Measurements from ENCODE around the gene C1orf159. TPM values are rescaled to one million over a fixed set of nuclear protein-coding genes. Genes with fewer than 3 reads are reported as not detected.
"Not testable (repeated sequence)": the region's sequence is repeated elsewhere in the genome, so short reads cannot be mapped to it uniquely, and the experiment has no call there.

C1orf159 gene
- total RNA-seq, 2 donors from 2014 or later, result 13.4 to 17.1 TPM

- H3K36me3 Mint-ChIP-seq (ENCODE audit: low read depth), result no peaks in the 10 kb centered on the region
- DNase-seq (no peak), ATAC-seq (no peak)
- H3K4me3 Mint-ChIP-seq, result peak overlapping the region; percentile 41
- no peaks in the 10 kb centered on the region for H3K9me3 ChIP-seq (ENCODE audit: control insufficient read depth, low read length, poor library complexity, severe bottlenecking)
- H3K4me1 Mint-ChIP-seq, result peaks cover 9% of the 10 kb centered on the region
- H3K27me3 Mint-ChIP-seq, result peaks cover 33% of the 10 kb centered on the region
- H3K27ac Mint-ChIP-seq, result no peak overlapping the region
Observed at GRCh38 chr1:1060281-1061000, 55.4 kb downstream of the C1orf159 start.

- Mint-ChIP-seq H3K4me3 (peak overlapping the region; percentile 41), H3K27ac (no peak overlapping the region)
- ATAC-seq, result peak; percentile 80
Observed at GRCh38 chr1:1059494-1060280, 56.2 kb downstream of the C1orf159 start.

GRCh38 chr1:1058921-1059493 is 56.9 kb downstream of the C1orf159 start:
- Mint-ChIP-seq H3K27me3 (peaks cover 30% of the 10 kb centered on the region), H3K4me1 (peaks cover 9% of the 10 kb centered on the region), H3K36me3 (ENCODE audit: low read depth) (no peaks in the 10 kb centered on the region), H3K27ac (no peak overlapping the region), H3K4me3 (peak overlapping the region; percentile 81)
- H3K9me3 ChIP-seq (ENCODE audit: control insufficient read depth, low read length, poor library complexity, severe bottlenecking), result no peaks in the 10 kb centered on the region
- ATAC-seq, result peak; percentile 25
- peak in 2 of 3 donors; percentile 28 to 34 for DNase-seq

More at GRCh38 chr1:1059494-1060280, 56.2 kb downstream of the C1orf159 start:
- peaks cover 30% of the 10 kb centered on the region for H3K27me3 Mint-ChIP-seq
- H3K36me3 Mint-ChIP-seq (ENCODE audit: low read depth), result no peaks in the 10 kb centered on the region
- peak; percentile 81 to 85 (median 83) for DNase-seq
- no peaks in the 10 kb centered on the region for H3K9me3 ChIP-seq (ENCODE audit: control insufficient read depth, low read length, poor library complexity, severe bottlenecking)
- peaks cover 9% of the 10 kb centered on the region for H3K4me1 Mint-ChIP-seq

GRCh38 chr1:1058088-1058905 is 57.6 kb downstream of the C1orf159 start:
- Mint-ChIP-seq H3K4me1 (peaks cover 9% of the 10 kb centered on the region), H3K27me3 (peaks cover 30% of the 10 kb centered on the region), H3K36me3 (ENCODE audit: low read depth) (no peaks in the 10 kb centered on the region), H3K4me3 (peak overlapping the region; percentile 81), H3K27ac (no peak overlapping the region)
- no peaks in the 10 kb centered on the region for H3K9me3 ChIP-seq (ENCODE audit: control insufficient read depth, low read length, poor library complexity, severe bottlenecking)
- DNase-seq (no peak), ATAC-seq (no peak)

GRCh38 chr1:1057769-1058087 is 58.2 kb downstream of the C1orf159 start:
- not testable (repeated sequence) for H3K4me1 Mint-ChIP-seq; H3K27ac Mint-ChIP-seq; H3K36me3 Mint-ChIP-seq (ENCODE audit: low read depth); H3K9me3 ChIP-seq (ENCODE audit: control insufficient read depth, low read length, poor library complexity, severe bottlenecking); DNase-seq; ATAC-seq
- peaks cover 25% of the 10 kb centered on the region for H3K27me3 Mint-ChIP-seq
- peak overlapping the region; percentile 39 for H3K4me3 Mint-ChIP-seq

- H3K36me3 Mint-ChIP-seq (ENCODE audit: low read depth), result no peaks in the 10 kb centered on the region
- no peak for ATAC-seq
- peaks cover 9% of the 10 kb centered on the region for H3K4me1 Mint-ChIP-seq
Observed at GRCh38 chr1:1055841-1056736, 59.8 kb downstream of the C1orf159 start.

GRCh38 chr1:1054971-1055370 is 60.9 kb downstream of the C1orf159 start:
- Mint-ChIP-seq H3K4me3 (no peak overlapping the region), H3K4me1 (peaks cover 6% of the 10 kb centered on the region), H3K27me3 (peaks cover 21% of the 10 kb centered on the region), H3K27ac (no peak overlapping the region), H3K36me3 (ENCODE audit: low read depth) (no peaks in the 10 kb centered on the region)
- H3K9me3 ChIP-seq (ENCODE audit: control insufficient read depth, low read length, poor library complexity, severe bottlenecking), result no peaks in the 10 kb centered on the region
- no peak for ATAC-seq
- no peak for DNase-seq

More at GRCh38 chr1:1055841-1056736, 59.8 kb downstream of the C1orf159 start:
- no peak overlapping the region for H3K27ac Mint-ChIP-seq
- DNase-seq, result no peak
- no peak overlapping the region for H3K4me3 Mint-ChIP-seq
- H3K9me3 ChIP-seq (ENCODE audit: control insufficient read depth, low read length, poor library complexity, severe bottlenecking), result no peaks in the 10 kb centered on the region
- peaks cover 21% of the 10 kb centered on the region for H3K27me3 Mint-ChIP-seq

- Mint-ChIP-seq H3K27ac (no peak overlapping the region), H3K27me3 (peaks cover 21% of the 10 kb centered on the region), H3K4me3 (no peak overlapping the region), H3K36me3 (ENCODE audit: low read depth) (no peaks in the 10 kb centered on the region), H3K4me1 (peaks cover 5% of the 10 kb centered on the region)
- ATAC-seq, result no peak
- DNase-seq, result no peak
- H3K9me3 ChIP-seq (ENCODE audit: control insufficient read depth, low read length, poor library complexity, severe bottlenecking), result no peaks in the 10 kb centered on the region
Observed at GRCh38 chr1:1054099-1054700, 61.7 kb downstream of the C1orf159 start.

GRCh38 chr1:1053682-1054081 is 62.2 kb downstream of the C1orf159 start:
- Mint-ChIP-seq H3K27ac (no peak overlapping the region), H3K4me1 (peaks cover 2% of the 10 kb centered on the region), H3K4me3 (no peak overlapping the region), H3K27me3 (peaks cover 18% of the 10 kb centered on the region), H3K36me3 (ENCODE audit: low read depth) (no peaks in the 10 kb centered on the region)
- ATAC-seq (no peak), DNase-seq (no peak)
- no peaks in the 10 kb centered on the region for H3K9me3 ChIP-seq (ENCODE audit: control insufficient read depth, low read length, poor library complexity, severe bottlenecking)

GRCh38 chr1:1053022-1053421 is 62.9 kb downstream of the C1orf159 start:
- H3K27ac Mint-ChIP-seq, result no peak overlapping the region
- ATAC-seq (no peak), DNase-seq (no peak)
- H3K4me1 Mint-ChIP-seq, result no peaks in the 10 kb centered on the region
- peaks cover 12% of the 10 kb centered on the region for H3K27me3 Mint-ChIP-seq
- no peak overlapping the region for H3K4me3 Mint-ChIP-seq
- H3K9me3 ChIP-seq (ENCODE audit: control insufficient read depth, low read length, poor library complexity, severe bottlenecking), result no peaks in the 10 kb centered on the region
- no peaks in the 10 kb centered on the region for H3K36me3 Mint-ChIP-seq (ENCODE audit: low read depth)

- ATAC-seq, result no peak
- Mint-ChIP-seq H3K4me1 (no peaks in the 10 kb centered on the region), H3K36me3 (ENCODE audit: low read depth) (no peaks in the 10 kb centered on the region), H3K27ac (no peak overlapping the region), H3K4me3 (no peak overlapping the region), H3K27me3 (peaks cover 7% of the 10 kb centered on the region)
- DNase-seq, result no peak
- no peaks in the 10 kb centered on the region for H3K9me3 ChIP-seq (ENCODE audit: control insufficient read depth, low read length, poor library complexity, severe bottlenecking)
Observed at GRCh38 chr1:1052003-1052840, 63.7 kb downstream of the C1orf159 start.

Data from T-helper 17 cell (primary cell).